Measurements from ENCODE around the gene NRARP. TPM values are rescaled to one million over a fixed set of nuclear protein-coding genes. Genes with fewer than 3 reads are reported as not detected.

The NRARP gene
- total and polyA plus RNA-seq, 5 donors = 4.2 to 14.5 (median 6.8) TPM

DNA sequence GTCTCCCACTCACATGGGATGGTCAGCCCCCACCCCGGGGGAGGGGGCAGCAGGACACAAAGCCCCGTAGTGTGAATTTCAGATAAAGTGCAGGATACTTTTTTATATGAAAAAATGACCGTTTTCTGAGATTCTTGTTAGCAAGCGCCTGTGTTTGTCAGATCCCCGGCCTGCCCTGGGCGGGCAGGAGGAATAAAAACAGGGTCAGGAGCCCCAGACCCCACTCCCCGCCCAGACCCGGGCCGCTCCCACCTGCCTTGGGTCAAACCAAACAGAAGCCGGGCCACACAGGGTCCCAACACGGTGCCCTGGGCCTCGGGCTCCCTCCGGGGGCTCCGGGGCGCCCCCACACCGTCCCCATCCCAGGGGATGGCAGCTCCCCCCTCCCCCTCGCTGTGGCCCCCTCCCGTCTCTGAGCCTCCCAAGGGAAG, 13.5 kb upstream of the NRARP start:
- 26% methylated on average over 18 of the region's 18 CpGs for WGBS
- DNase-seq = peak in 1 of 3 donors; percentile 47
- Histone ChIP-seq H3K9me3 (ENCODE audit: control insufficient read depth, low read length) (no peaks in the 10 kb centered on the region), H3K4me3 (ENCODE audit: low read length) (no peak overlapping the region), H3K4me1 (ENCODE audit: control insufficient read depth, insufficient read depth, low read length) (no peaks in the 10 kb centered on the region), H3K27me3 (ENCODE audit: control insufficient read depth, insufficient read depth) (no peaks in the 10 kb centered on the region), H3K27ac (ENCODE audit: low read length) (no peak overlapping the region)
- no peak for ATAC-seq
- intact Hi-C loops (cut with DNase I) = no loop called here

DNA sequence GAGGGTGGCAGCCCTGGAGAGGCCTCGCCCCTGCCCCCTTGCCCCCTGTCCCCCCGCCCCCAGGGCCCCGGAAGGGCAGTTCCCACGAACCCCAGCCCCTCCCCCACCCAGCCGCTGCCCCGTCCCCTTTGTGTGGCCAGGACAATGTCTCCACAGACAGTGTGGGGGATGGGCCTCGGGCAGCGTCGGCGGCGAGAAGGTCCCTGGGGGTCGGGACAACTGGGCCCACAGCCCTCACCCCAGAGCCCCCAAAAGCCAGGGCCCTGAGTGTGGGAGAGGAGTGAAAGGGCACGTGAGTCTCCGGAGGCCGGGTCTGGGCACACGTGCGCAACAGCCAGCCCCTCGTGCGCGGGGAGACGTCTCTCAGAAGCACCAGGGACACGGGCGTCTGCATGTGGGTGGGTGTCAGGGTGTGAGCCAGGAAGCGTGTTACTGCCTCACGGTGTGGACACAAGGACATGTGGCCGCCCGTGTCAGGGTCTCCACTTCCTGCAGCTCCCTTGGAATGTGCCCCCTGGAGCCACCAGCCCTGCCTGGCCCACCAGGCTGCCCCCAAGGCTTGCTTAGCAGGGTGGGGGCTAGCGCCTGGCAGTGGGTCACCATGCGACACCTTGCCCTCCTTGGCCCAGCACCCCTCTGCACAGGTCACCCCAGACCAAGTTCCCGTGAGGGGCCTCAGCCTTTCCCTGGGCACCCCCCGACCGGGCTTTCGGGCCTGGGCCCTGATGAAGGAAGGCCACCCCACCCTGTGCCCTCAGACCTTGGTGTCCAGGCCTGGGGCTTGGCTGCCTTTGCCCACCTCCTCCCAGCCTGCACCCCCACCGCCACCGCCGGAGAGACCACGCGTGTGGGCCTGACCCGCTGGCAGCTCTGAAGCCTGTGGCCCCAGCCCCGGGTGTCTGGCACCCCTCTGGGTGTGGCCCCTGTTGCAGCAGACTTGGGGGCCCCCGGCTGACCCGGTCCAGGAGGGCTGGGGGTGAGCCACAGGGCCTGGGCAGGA, 12.8 kb upstream of the NRARP start:
- 64% methylated on average over 42 of the region's 42 CpGs for WGBS
- no peaks in the 10 kb centered on the region for H3K9me3 ChIP-seq (ENCODE audit: control insufficient read depth, low read length)
- ATAC-seq = no peak
- H3K27me3 ChIP-seq (ENCODE audit: control insufficient read depth, insufficient read depth) = no peaks in the 10 kb centered on the region
- intact Hi-C loops (cut with DNase I) = no loop called here
- no peaks in the 10 kb centered on the region for H3K4me1 ChIP-seq (ENCODE audit: control insufficient read depth, insufficient read depth, low read length)
- H3K4me3 ChIP-seq (ENCODE audit: low read length) = no peak overlapping the region
- H3K27ac ChIP-seq (ENCODE audit: low read length) = no peak overlapping the region
- peak in 2 of 3 donors; percentile 61 to 75 for DNase-seq

DNA sequence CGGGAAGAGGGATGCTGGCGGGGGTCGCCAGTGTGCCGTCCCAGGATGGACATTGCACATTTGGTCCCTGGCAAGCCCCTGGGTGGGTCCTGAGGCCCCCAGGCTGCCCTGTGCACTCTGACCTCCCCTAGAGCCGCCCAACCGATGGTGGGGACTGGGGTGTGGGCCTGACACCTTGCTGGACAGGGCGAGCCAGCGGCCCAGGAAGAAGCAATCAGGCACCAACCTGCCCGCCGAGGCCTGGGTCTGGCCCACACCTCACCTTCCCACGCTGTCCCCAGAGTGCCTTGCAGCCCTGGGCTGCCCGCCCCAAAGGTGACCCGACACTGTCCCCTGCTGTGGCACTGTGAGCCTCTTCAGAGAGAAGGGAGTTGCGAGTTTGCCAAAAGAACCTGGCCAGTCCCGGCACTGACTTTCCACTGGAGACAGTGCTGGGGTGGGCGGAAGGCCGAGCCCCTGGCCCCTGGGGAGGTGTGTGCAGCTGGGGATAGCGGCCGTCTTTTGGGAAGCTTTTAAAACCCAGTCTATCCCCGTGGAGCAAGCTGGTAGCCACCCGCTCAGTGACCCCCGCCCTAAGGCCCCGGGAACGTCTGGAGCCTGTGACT, 12.0 kb upstream of the NRARP start:
- no peaks in the 10 kb centered on the region for H3K4me1 ChIP-seq (ENCODE audit: control insufficient read depth, insufficient read depth, low read length)
- H3K4me3 ChIP-seq (ENCODE audit: low read length) = no peak overlapping the region
- H3K27me3 ChIP-seq (ENCODE audit: control insufficient read depth, insufficient read depth) = no peaks in the 10 kb centered on the region
- ATAC-seq = no peak
- intact Hi-C loops (cut with DNase I) = no loop called here
- H3K9me3 ChIP-seq (ENCODE audit: control insufficient read depth, low read length) = no peaks in the 10 kb centered on the region
- DNase-seq = peak in 1 of 3 donors; percentile 47
- WGBS = 76% methylated on average over 24 of the region's 24 CpGs
- no peak overlapping the region for H3K27ac ChIP-seq (ENCODE audit: low read length)

DNA sequence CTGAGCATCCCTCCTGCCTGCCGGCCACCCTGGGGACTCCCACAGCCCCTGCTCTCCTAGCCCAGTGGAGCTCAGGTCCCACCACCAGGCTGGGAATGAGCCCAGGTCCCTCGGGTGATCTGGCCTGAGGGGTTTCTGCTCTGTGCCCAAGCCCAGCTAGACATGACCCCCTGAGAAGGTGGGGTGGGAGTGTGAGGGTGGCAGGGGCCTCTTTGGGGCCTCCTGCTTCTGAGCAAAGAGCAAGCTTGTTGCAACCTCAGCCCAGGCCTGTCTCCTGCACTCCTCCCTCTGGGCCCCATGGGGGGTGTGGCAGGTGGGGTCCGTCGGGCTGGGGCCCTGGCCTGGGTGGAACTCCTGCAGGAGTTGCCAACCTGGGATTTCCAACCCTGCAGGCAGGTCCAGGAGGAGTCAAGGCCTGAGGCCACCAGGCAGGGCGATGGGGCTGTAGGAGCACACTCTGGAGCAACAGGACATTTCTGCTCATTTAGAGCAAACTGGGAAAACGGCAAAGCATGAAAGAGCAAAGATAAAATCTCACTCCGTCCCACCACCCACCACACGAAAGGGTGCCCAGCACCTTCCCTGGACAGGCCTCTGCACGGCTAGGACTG, 11.4 kb upstream of the NRARP start:
- DNase-seq = no peak
- 79% methylated on average over 9 of the region's 9 CpGs for WGBS
- Histone ChIP-seq H3K9me3 (ENCODE audit: control insufficient read depth, low read length) (no peaks in the 10 kb centered on the region), H3K27ac (ENCODE audit: low read length) (no peak overlapping the region), H3K27me3 (ENCODE audit: control insufficient read depth, insufficient read depth) (no peaks in the 10 kb centered on the region), H3K4me1 (ENCODE audit: control insufficient read depth, insufficient read depth, low read length) (no peaks in the 10 kb centered on the region), H3K4me3 (ENCODE audit: low read length) (no peak overlapping the region)
- no peak for ATAC-seq
- intact Hi-C loops (cut with DNase I) = no loop called here

DNA sequence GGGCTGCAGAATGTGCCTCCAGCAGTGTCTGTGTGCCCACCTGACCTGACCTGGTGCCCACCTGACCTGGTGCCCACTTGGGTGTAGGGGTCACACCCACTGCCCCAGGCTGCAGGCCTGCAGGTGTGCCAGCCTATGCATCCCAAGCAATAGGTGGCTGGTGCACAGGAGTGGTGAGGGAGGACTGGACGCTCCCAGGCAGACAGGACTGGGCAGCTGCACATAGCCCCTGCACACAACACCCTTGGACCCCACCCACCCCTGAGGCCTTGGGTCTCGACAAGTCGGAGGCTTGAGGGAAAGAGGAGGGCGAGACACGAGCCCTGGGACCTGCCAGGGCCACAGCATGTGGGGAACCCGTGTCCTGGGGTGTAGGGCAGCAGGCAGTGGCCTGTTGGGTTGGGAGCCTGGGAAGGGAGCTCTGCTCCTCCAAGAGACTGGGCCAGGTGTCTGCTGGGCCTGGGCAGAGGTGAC, 10.8 kb upstream of the NRARP start:
- ATAC-seq = no peak
- 90% methylated on average over 6 of the region's 6 CpGs for WGBS
- DNase-seq = peak in 2 of 3 donors; percentile 41 to 57
- Histone ChIP-seq H3K9me3 (ENCODE audit: control insufficient read depth, low read length) (no peaks in the 10 kb centered on the region), H3K27me3 (ENCODE audit: control insufficient read depth, insufficient read depth) (no peaks in the 10 kb centered on the region), H3K27ac (ENCODE audit: low read length) (no peak overlapping the region), H3K4me3 (ENCODE audit: low read length) (no peak overlapping the region), H3K4me1 (ENCODE audit: control insufficient read depth, insufficient read depth, low read length) (no peaks in the 10 kb centered on the region)
- intact Hi-C loops (cut with DNase I) = no loop called here

DNA sequence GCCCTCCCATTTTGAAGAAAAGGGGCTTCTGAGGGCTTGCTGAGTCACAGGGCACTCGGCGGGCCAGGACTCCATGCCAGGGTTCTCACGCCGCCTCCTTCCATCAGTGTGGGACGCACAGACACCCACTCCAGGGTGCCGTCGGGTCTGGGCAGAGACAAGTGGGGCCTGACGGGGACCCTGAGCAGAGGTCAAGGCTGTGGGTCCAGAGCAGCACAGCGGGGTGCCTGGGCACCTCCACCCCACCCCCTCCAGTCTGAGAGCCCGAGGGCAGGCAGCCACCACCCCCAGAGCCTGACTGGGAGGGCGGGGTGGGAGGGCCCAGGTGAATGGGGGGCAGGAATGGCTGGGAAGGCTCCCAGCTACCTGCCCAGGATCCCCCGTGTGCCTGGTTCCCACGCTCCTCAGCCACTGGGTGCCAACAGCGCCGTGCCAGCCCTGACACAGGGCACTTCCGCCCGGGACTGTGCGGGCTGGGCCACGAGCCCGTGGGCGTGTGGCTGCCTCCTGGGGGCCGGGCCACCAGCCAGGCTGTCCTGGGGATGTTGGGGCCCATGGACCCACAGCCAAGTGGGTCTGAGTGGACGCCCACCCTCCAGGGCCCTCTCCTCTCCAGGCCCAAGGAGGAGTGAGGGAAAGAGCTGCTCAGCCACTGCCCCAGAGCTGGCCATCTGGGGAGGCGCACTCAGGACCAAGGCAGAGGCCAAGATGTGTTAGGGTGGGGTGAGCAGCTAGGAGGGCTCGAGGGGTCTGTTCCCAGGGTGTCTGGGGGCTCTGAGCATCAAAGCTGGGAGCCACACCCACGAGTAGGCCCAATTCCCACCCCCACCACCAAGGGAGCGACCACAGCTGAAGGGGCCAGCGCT, 10.1 kb upstream of the NRARP start:
- peak in 1 of 3 donors; percentile 30 for DNase-seq
- intact Hi-C loops (cut with DNase I) = no loop called here
- H3K27ac ChIP-seq (ENCODE audit: low read length) = no peak overlapping the region
- H3K27me3 ChIP-seq (ENCODE audit: control insufficient read depth, insufficient read depth) = no peaks in the 10 kb centered on the region
- 84% methylated on average over 28 of the region's 28 CpGs for WGBS
- H3K9me3 ChIP-seq (ENCODE audit: control insufficient read depth, low read length) = no peaks in the 10 kb centered on the region
- ATAC-seq = no peak
- H3K4me3 ChIP-seq (ENCODE audit: low read length) = no peak overlapping the region
- no peaks in the 10 kb centered on the region for H3K4me1 ChIP-seq (ENCODE audit: control insufficient read depth, insufficient read depth, low read length)

DNA sequence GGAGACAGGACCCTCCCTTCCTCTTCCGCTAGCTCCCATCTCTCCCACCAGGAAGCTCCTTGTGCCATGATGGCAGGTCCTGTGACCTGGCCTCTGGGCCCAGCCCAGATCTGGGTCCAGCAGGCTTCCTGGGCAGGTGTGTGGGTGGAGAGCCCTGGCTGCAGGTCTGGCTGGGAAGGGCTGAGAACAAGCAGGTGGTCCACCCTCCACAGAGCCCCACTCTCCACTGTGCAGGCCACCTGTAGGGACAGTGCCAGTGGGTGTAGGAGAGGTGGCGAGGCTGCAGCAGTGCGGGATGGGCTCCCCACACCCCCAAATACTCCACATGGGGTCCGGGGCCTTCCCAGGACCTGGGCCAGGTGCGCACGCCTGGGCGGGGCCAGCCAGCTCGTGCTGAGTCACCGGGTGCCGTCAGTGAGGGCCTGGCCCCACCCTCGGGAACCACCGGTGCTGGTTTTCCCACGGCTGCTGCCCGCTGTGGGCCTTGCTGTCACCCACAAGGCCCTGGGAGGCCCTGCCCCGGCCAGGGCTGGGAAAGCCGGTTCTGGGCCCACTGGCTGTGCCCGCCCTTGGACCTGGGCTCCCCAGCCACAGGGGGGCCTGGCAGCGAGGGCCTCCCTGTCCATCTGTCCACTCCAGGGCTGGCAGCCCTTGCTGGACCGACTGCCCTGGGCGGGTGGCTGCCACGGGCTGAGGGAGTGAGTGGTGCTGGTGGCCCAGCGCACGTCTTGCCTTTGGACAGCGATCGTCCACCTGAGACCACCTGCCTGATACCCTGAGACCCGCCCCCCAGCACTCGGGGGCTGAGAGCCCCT, 9.3 kb upstream of the NRARP start:
- 82% methylated on average over 27 of the region's 27 CpGs for WGBS
- peak in 2 of 3 donors; percentile 32 to 62 for DNase-seq
- H3K9me3 ChIP-seq (ENCODE audit: control insufficient read depth, low read length) = no peaks in the 10 kb centered on the region
- no peaks in the 10 kb centered on the region for H3K4me1 ChIP-seq (ENCODE audit: control insufficient read depth, insufficient read depth, low read length)
- no peaks in the 10 kb centered on the region for H3K27me3 ChIP-seq (ENCODE audit: control insufficient read depth, insufficient read depth)
- ATAC-seq = no peak
- H3K4me3 ChIP-seq (ENCODE audit: low read length) = no peak overlapping the region
- intact Hi-C loops (cut with DNase I) = no loop called here
- H3K27ac ChIP-seq (ENCODE audit: low read length) = no peak overlapping the region

DNA sequence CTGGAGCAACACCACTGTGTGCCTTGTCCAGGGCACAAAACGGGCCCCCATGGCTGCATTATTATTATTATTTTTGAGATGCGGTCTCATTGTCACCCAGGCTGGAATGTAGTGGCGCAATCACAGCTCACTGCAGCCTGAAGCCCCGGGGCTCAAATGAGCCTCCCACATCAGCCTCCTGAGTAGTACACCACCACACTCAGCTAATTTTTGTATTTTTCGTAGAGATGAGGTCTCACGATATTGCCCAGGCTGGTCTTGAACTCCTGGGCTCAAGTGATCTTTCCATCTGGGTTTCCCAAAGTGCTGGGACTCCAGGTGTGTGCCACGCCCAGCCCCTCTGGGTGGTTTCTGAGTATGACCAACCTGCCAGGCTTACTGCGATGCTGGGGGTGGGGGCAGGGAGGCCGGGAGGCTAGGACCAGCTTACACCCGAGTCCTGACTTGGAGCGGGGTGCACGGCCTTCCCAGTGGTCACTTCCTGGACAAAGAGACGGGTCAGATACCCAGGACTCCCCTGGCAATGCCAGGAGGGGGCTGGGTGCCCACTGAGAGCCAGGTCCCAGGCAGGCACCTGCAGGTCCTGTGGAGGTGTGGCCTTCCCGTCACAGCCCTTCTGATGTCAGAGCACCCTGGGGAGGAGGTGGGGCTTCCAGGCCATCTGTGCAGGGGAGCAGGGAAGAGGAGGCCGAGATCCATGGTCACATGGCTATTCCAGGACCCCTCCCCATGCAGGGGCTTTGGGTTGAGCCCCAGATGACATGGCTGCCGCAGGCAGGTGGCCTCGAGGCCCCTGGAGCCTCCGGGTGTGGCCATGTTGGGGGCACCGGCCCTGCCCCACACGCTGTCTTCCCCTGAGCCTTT, 8.3 kb upstream of the NRARP start:
- no peaks in the 10 kb centered on the region for H3K9me3 ChIP-seq (ENCODE audit: control insufficient read depth, low read length)
- no peaks in the 10 kb centered on the region for H3K27me3 ChIP-seq (ENCODE audit: control insufficient read depth, insufficient read depth)
- 81% methylated on average over 20 of the region's 20 CpGs for WGBS
- H3K4me1 ChIP-seq (ENCODE audit: control insufficient read depth, insufficient read depth, low read length) = no peaks in the 10 kb centered on the region
- ATAC-seq (no peak), DNase-seq (peak in 1 of 3 donors; percentile 66)
- no peak overlapping the region for H3K27ac ChIP-seq (ENCODE audit: low read length)
- no peak overlapping the region for H3K4me3 ChIP-seq (ENCODE audit: low read length)
- intact Hi-C loops (cut with DNase I) = no loop called here

Measured in right cardiac atrium (tissue), 5 donors.